GM12891 (cell line): ENCODE results near the gene SLC37A1.

ENCODE experiments used
- DNase-seq: peaks from one replicate; pipeline ENCODE4 v3.0.0; 2011; ENCODE audit warnings: low spot score; ENCODE audit not compliant: insufficient read length
- FAIRE-seq: peaks from 2 replicates; lab custom pipeline; 2011; peaks lifted over from hg19 to GRCh38; lab: Jason Lieb, UNC
- PAX5 ChIP-seq: IDR thresholded peaks from 2 replicates; pipeline ENCODE4 v1.6.1; 2011; ENCODE audit warnings: low read length, moderate library complexity, mild to moderate bottlenecking; ENCODE audit not compliant: insufficient read depth, severe bottlenecking
- POLR2A ChIP-seq: IDR thresholded peaks from 2 replicates; pipeline ENCODE4 v1.6.1; 2011; ENCODE audit warnings: low read depth, low read length, control low read depth
- POLR2AphosphoS5 ChIP-seq: IDR thresholded peaks from 2 replicates; pipeline ENCODE4 v1.6.1; 2011; ENCODE audit warnings: low read depth, low read length, control low read depth
- POU2F2 ChIP-seq: IDR thresholded peaks from 2 replicates; pipeline ENCODE4 v1.6.1; 2011; ENCODE audit warnings: low read depth, mild to moderate bottlenecking, control low read depth, low read length, moderate library complexity
- SPI1 ChIP-seq: IDR thresholded peaks from 2 replicates; pipeline ENCODE4 v1.6.1; 2011; ENCODE audit warnings: low read depth, low read length, control low read depth
- TAF1 ChIP-seq: IDR thresholded peaks from 2 replicates; pipeline ENCODE4 v1.6.1; 2011; ENCODE audit warnings: low read depth, low read length, control low read depth

Gene SLC37A1

DNA sequence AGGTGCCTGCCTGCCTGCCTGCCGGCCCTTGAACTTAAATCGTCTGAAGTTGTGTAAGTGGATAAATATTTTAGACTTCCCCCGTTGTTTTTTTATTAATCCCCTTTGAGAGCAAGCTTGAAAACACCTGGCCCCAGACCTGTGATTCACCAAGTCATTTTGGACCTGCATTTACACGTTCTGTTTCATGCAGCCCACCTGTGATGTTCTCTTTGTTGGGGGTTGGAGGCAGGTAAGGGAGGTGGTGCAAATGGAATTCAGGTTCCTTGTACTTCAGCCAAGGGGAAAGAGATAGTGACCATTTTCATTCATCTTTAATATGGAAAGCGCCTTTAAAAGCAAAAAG is 1.2 kb downstream of the SLC37A1 start:
- FAIRE-seq (no peak), DNase-seq (no peak)
- TF ChIP-seq POLR2A (no peak), PAX5 (no peak), SPI1 (no peak), TAF1 (no peak), POLR2AphosphoS5 (no peak)

DNA sequence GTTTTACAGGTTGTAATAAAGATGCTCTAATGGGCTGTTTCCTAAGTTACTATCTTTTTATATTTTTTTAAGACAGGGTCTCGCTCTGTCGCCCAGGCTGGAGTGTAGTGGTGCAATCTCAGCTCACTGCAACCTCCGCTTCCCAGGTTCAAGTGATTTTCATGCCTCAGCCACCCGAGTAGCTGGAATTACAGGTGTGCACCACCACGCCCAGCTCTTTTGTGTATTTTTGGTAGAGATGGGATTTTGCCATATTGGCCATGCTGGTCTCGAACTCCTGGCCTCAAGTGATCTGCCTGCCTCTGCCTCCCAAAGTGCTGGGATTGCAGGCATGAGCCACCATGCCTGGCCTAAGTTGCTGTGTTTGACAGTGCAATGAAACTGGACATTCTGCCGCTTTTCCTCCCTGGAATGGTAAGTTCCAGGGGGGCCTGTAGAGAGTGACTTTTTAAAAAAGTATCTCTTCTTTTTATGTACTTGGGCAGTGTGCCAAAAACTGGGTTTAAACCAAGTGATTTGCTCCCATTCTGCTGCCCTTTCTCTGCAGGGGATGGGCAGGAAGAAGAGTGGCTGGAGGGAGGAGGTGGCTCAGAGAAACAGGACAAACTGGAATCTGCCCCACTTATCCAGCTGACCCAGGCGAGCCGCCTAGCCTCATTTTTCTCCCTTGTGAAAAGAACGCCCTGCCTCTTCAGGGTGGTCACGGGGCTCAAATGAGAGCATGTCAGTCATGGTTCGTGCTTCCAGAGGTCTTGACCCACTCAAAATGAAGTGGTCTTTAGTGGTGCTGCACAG is 2.3 kb downstream of the SLC37A1 start:
- no peak for DNase-seq
- no peak for FAIRE-seq
- no peak for TF ChIP-seq PAX5
- TF ChIP-seq POU2F2: no peak
- no peak for TF ChIP-seq POLR2A
- TF ChIP-seq SPI1: no peak
- TF ChIP-seq POLR2AphosphoS5: no peak
- no peak for TF ChIP-seq TAF1

- TF ChIP-seq SPI1 (no peak), POLR2A (no peak), POLR2AphosphoS5 (no peak), PAX5 (no peak), POU2F2 (no peak), TAF1 (no peak)
- DNase-seq (no peak), FAIRE-seq (no peak)
Measured at GRCh38 chr21:42518215-42518614, 4.6 kb downstream of the SLC37A1 start.

GRCh38 chr21:42518626-42519025 is 5.0 kb downstream of the SLC37A1 start:
- TF ChIP-seq POLR2AphosphoS5 (no peak), POU2F2 (no peak), TAF1 (no peak), POLR2A (no peak), SPI1 (no peak), PAX5 (no peak)
- DNase-seq: no peak
- no peak for FAIRE-seq

- DNase-seq (no peak), FAIRE-seq (no peak)
- no peak for TF ChIP-seq POU2F2
- peak; percentile 41; the same call in 1 of the 2 replicates for TF ChIP-seq SPI1
Measured at GRCh38 chr21:42520628-42521253, 7.1 kb downstream of the SLC37A1 start.

GRCh38 chr21:42521384-42521783 is 7.7 kb downstream of the SLC37A1 start:
- no peak for TF ChIP-seq PAX5
- TF ChIP-seq SPI1: no peak
- TF ChIP-seq POU2F2: no peak
- TF ChIP-seq TAF1: no peak
- no peak for TF ChIP-seq POLR2AphosphoS5
- TF ChIP-seq POLR2A: no peak
- FAIRE-seq (no peak), DNase-seq (no peak)

DNA sequence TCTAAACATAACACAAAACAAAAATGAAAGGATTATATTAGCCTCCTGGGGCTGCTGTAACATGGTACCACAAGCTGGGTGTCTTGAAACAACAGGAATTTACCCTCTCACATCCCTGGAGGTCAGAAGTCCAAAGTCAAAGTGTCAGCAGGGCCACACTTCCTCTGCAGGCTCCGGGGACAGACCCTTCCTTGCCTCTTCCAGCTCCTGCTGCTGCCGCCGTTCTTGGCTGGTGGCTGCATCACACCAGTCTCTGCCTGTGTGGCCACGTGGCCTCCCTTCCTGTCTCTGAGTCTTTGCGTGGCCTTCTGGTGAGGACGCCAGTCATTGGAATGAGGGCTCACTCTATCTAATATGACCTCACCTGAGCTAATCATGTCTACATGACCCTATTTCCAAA is 8.2 kb downstream of the SLC37A1 start:
- DNase-seq (no peak), FAIRE-seq (no peak)
- no peak for TF ChIP-seq SPI1
- TF ChIP-seq POU2F2: no peak
- TF ChIP-seq POLR2A: no peak
- TF ChIP-seq POLR2AphosphoS5: no peak
- no peak for TF ChIP-seq PAX5
- no peak for TF ChIP-seq TAF1

GRCh38 chr21:42522271-42522670 is 8.6 kb downstream of the SLC37A1 start:
- no peak for TF ChIP-seq POLR2A
- TF ChIP-seq TAF1: no peak
- TF ChIP-seq PAX5: no peak
- no peak for TF ChIP-seq POLR2AphosphoS5
- no peak for TF ChIP-seq SPI1
- no peak for TF ChIP-seq POU2F2
- FAIRE-seq (no peak), DNase-seq (no peak)

DNA sequence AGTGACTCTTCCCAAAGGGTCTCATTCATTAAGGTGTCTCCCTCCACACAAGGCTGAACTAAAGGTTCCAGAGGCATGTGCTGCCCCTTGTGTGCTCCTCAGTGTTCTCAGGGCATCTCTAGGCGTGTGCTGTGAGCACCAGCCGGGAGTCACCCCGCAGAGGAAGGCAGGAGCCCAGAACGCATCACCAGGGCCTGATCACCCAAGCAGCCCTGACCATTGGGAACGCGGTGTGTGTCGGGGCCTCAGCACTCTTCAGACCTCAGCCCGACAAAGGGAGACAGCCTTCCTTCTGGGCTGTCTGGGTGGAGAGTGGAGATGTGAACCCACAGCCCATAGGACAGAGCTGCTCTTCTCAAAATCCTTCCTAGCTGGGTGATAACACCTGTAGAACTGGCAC is 9.1 kb downstream of the SLC37A1 start:
- DNase-seq (no peak), FAIRE-seq (no peak)
- TF ChIP-seq TAF1: no peak
- TF ChIP-seq SPI1: no peak
- no peak for TF ChIP-seq POLR2AphosphoS5
- TF ChIP-seq POU2F2: no peak
- TF ChIP-seq PAX5: no peak
- no peak for TF ChIP-seq POLR2A

DNA sequence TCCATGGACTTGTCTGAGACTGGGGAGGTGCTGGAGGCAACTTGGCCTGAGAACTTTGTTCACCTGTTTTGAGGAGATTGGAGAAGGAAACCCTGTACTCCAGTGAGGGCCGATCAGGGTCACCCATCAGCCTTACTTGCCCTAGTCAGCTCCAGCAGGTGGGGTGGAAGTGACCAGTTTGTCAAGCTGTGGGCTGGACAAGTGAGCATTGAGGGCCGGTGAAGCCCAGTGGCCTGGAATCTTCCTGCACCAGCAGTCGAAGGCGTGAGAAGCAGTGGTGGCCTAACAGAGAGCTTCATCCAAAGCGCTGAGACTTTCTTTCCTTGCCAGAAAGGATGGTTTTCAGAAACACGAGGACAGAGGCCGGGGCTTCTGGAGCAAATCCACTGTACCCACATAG is 9.6 kb downstream of the SLC37A1 start:
- DNase-seq: no peak
- TF ChIP-seq POU2F2 (no peak), PAX5 (no peak), POLR2AphosphoS5 (no peak), POLR2A (no peak)
- FAIRE-seq: no peak
